ENCODE measurements around the gene TPSG1. TPM values are rescaled to one million over a fixed set of nuclear protein-coding genes. Genes with fewer than 3 reads are reported as not detected.
"Not testable (repeated sequence)": the region's sequence is repeated elsewhere in the genome, so short reads cannot be mapped to it uniquely, and the experiment has no call there.

Gene TPSG1
- total RNA-seq, 1 experiment from 2014 or later, result not detected

- not testable (repeated sequence) for H3K27ac ChIP-seq (ENCODE audit: insufficient read length, low read depth, low read length); H3K9me3 Mint-ChIP-seq; H3K9me3 ChIP-seq (ENCODE audit: control insufficient read depth, low read depth, low read length); DNase-seq; H2BK12ac ChIP-seq (ENCODE audit: insufficient read length, low read depth, low read length); H3T11ph ChIP-seq (ENCODE audit: low read length); H3K36me3 Mint-ChIP-seq (ENCODE audit: insufficient read depth in 1 of 3, low read depth in 3 of 3); H3K79me2 ChIP-seq (ENCODE audit: insufficient read depth, low read length); H3K9ac ChIP-seq (ENCODE audit: extremely low read depth, insufficient read length, low read length); H3K56ac ChIP-seq (ENCODE audit: insufficient read length, low read depth, low read length); H4K5ac ChIP-seq (ENCODE audit: insufficient read length, low read depth, low read length); H3K23me2 ChIP-seq (ENCODE audit: insufficient read length, low read depth, low read length, poor library complexity, severe bottlenecking); H4K8ac ChIP-seq (replicated peaks; ENCODE audit: insufficient read length, low read depth, low read length); H3K27ac Mint-ChIP-seq; H2BK120ac ChIP-seq (ENCODE audit: low read depth, low read length, poor library complexity, severe bottlenecking); H3K4me1 ChIP-seq (ENCODE audit: insufficient read depth, low read length); H3K14ac ChIP-seq (ENCODE audit: insufficient read depth, low read length); H3K4ac ChIP-seq (ENCODE audit: low read depth, low read length); H2BK15ac ChIP-seq (ENCODE audit: low read depth, low read length); H4K91ac ChIP-seq (ENCODE audit: insufficient read length, low read depth, low read length); H2BK5ac ChIP-seq (ENCODE audit: insufficient read length, low read length); H3K4me2 ChIP-seq (ENCODE audit: insufficient read depth, insufficient read length, low read length); H3K27me3 ChIP-seq (ENCODE audit: insufficient read depth, low read length); H2BK20ac ChIP-seq (ENCODE audit: low read depth, low read length, poor library complexity, severe bottlenecking); H3K4me1 Mint-ChIP-seq; H2AFZ ChIP-seq (ENCODE audit: low read length); H4K20me1 ChIP-seq (ENCODE audit: control insufficient read depth, insufficient read depth, insufficient read length); H3K79me1 ChIP-seq (ENCODE audit: insufficient read depth, low read depth, low read length, poor library complexity, severe bottlenecking); H3K18ac ChIP-seq (ENCODE audit: insufficient read length, low read depth, low read length); H2AK5ac ChIP-seq (ENCODE audit: insufficient read length, low read length); H3K4me3 Mint-ChIP-seq; H3K23ac ChIP-seq (ENCODE audit: insufficient read length, low read depth, low read length)
- WGBS (ENCODE audit: extremely low coverage, insufficient read length, low lambda C conversion rate), result no CpG with 5 or more reads among the region's 17 CpGs
- peaks cover 16% of the 10 kb centered on the region for H3K27me3 Mint-ChIP-seq (ENCODE audit: low read depth)
Observed at GRCh38 chr16:1230471-1231212, 5.6 kb upstream of the TPSG1 start.

- not testable (repeated sequence) for H3K27ac ChIP-seq (ENCODE audit: insufficient read length, low read depth, low read length); H3K4me1 Mint-ChIP-seq; H2BK5ac ChIP-seq (ENCODE audit: insufficient read length, low read length); H2AK5ac ChIP-seq (ENCODE audit: insufficient read length, low read length); H3K4me1 ChIP-seq (ENCODE audit: insufficient read depth, low read length); H3K79me1 ChIP-seq (ENCODE audit: insufficient read depth, low read depth, low read length, poor library complexity, severe bottlenecking); H3K9me3 Mint-ChIP-seq; H2AFZ ChIP-seq (ENCODE audit: low read length); H3K4me2 ChIP-seq (ENCODE audit: insufficient read depth, insufficient read length, low read length); H4K91ac ChIP-seq (ENCODE audit: insufficient read length, low read depth, low read length); H3K9ac ChIP-seq (ENCODE audit: extremely low read depth, insufficient read length, low read length); H3K18ac ChIP-seq (ENCODE audit: insufficient read length, low read depth, low read length); H4K20me1 ChIP-seq (ENCODE audit: control insufficient read depth, insufficient read depth, insufficient read length); DNase-seq; H2BK12ac ChIP-seq (ENCODE audit: insufficient read length, low read depth, low read length); H3K4ac ChIP-seq (ENCODE audit: low read depth, low read length); H3K27ac Mint-ChIP-seq; H3T11ph ChIP-seq (ENCODE audit: low read length); H3K9me3 ChIP-seq (ENCODE audit: control insufficient read depth, low read depth, low read length); H3K4me3 Mint-ChIP-seq; H3K79me2 ChIP-seq (ENCODE audit: insufficient read depth, low read length); H3K36me3 Mint-ChIP-seq (ENCODE audit: insufficient read depth in 1 of 3, low read depth in 3 of 3); H4K5ac ChIP-seq (ENCODE audit: insufficient read length, low read depth, low read length); H3K27me3 ChIP-seq (ENCODE audit: insufficient read depth, low read length); H3K14ac ChIP-seq (ENCODE audit: insufficient read depth, low read length); H3K23ac ChIP-seq (ENCODE audit: insufficient read length, low read depth, low read length); H2BK15ac ChIP-seq (ENCODE audit: low read depth, low read length); H3K23me2 ChIP-seq (ENCODE audit: insufficient read length, low read depth, low read length, poor library complexity, severe bottlenecking); H2BK120ac ChIP-seq (ENCODE audit: low read depth, low read length, poor library complexity, severe bottlenecking); H4K8ac ChIP-seq (replicated peaks; ENCODE audit: insufficient read length, low read depth, low read length); H3K56ac ChIP-seq (ENCODE audit: insufficient read length, low read depth, low read length); H2BK20ac ChIP-seq (ENCODE audit: low read depth, low read length, poor library complexity, severe bottlenecking)
- peaks cover 18% of the 10 kb centered on the region for H3K27me3 Mint-ChIP-seq (ENCODE audit: low read depth)
- no CpG with 5 or more reads among the region's 11 CpGs for WGBS (ENCODE audit: extremely low coverage, insufficient read length, low lambda C conversion rate)
Observed at GRCh38 chr16:1230084-1230470, 5.0 kb upstream of the TPSG1 start, which contains the start of gene TPSB2. Gene TPSB2, minus strand, starts transcription at chr16:1230184. Its CDS starts 233 bp downstream, at chr16:1229951.

Data from H9 (cell line).